Measurements from ENCODE around the gene SPEF1. TPM values are rescaled to one million over a fixed set of nuclear protein-coding genes. Genes with fewer than 3 reads are reported as not detected.

Gene SPEF1
- total and polyA plus RNA-seq, 2 of the 4 experiments (the other 2 are of a cell fraction) = 0.15 TPM; not detected in 1

GRCh38 chr20:3728354-3728753, 52.9 kb downstream of the SPEF1 start:
- no peak overlapping the region for H3K27ac ChIP-seq (ENCODE audit: insufficient read depth, low read length)
- no peaks in the 10 kb centered on the region for H4K20me1 ChIP-seq (ENCODE audit: insufficient read depth, low read length)
- no peak overlapping the region for H4K5ac ChIP-seq (ENCODE audit: low read depth, low read length)
- no peak overlapping the region for H3K4me2 ChIP-seq (ENCODE audit: low read depth, low read length)
- no TSS peak for BruUV-seq (replicated peaks)
- peaks cover 64% of the 10 kb centered on the region for H3K27me3 ChIP-seq (ENCODE audit: control insufficient read depth, insufficient read depth, low read length)
- no peak overlapping the region for H3K56ac ChIP-seq (ENCODE audit: extremely low read depth, insufficient read depth, low read length)
- H2BK20ac ChIP-seq (ENCODE audit: low read depth, low read length) = no peak overlapping the region
- H2AFZ ChIP-seq (replicated peaks; ENCODE audit: low read length, poor library complexity) = no peak overlapping the region
- in situ Hi-C loops (cut with MboI; ENCODE audit: low sequenced_read_pairs) (no loop called here), intact Hi-C loops (cut with micrococcal nuclease) (no loop called here), dilution Hi-C loops (cut with HindIII; ENCODE audit: low sequenced_read_pairs, unreplicated experiment) (no loop called here)
- H3K14ac ChIP-seq (replicated peaks; ENCODE audit: low read depth, low read length) = no peak overlapping the region
- ChIA-PET CTCF (interaction anchor here (1.6 kb wide), 1 partner anchor 18 kb away, joined by 4 read pairs; no protein-coding TSS in a partner anchor), POLR2A (ENCODE audit: unreplicated experiment) (no interaction called here)
- ATAC-seq (ENCODE audit: low read depth) (no peak), DNase-seq (no peak)
- H3K9ac ChIP-seq (ENCODE audit: low read depth, low read length) = no peak overlapping the region
- H2BK5ac ChIP-seq (ENCODE audit: low read depth, low read length, poor library complexity, severe bottlenecking) = no peak overlapping the region
- H2AK9ac ChIP-seq (replicated peaks; ENCODE audit: low read depth, low read length, poor library complexity) = no peak overlapping the region
- H3K4ac ChIP-seq (ENCODE audit: low read depth, low read length) = no peak overlapping the region
- WGBS, 2 experiments (ENCODE audit: extremely low coverage in 2 of 2, insufficient read length in 1 of 2) = 70% methylated on average over 2 of the region's 5 CpGs; no CpG with 5 or more reads in 1 of the 2 experiments
- no peaks in the 10 kb centered on the region for H3K79me1 ChIP-seq (ENCODE audit: low read depth in 1 of 2, low read length in 2 of 2)
- H3K9me1 ChIP-seq (ENCODE audit: insufficient read depth, low read length) = no peaks in the 10 kb centered on the region; the same call in 1 of the 2 replicates
- no peaks in the 10 kb centered on the region for H3K9me3 ChIP-seq (ENCODE audit: control insufficient read depth, insufficient read depth, low read length)
- H2AK5ac ChIP-seq (ENCODE audit: low read depth, low read length) = no peak overlapping the region
- H4K91ac ChIP-seq (ENCODE audit: insufficient read depth, low read depth, low read length) = no peak overlapping the region
- TF ChIP-seq NFE2L2 (IDR thresholded peaks at IDR 0.05; ENCODE audit: low read depth, low read length) (no peak), SMC3 (IDR thresholded peaks at IDR 0.05; ENCODE audit: low read depth, low read length) (no peak), CEBPB (IDR thresholded peaks at IDR 0.05; ENCODE audit: low read depth, low read length) (no peak), RFX5 (IDR thresholded peaks at IDR 0.05; ENCODE audit: low read depth, low read length) (no peak), FOS (IDR thresholded peaks at IDR 0.05; ENCODE audit: low read depth, low read length) (no peak), USF2 (IDR thresholded peaks at IDR 0.05; ENCODE audit: low read depth, low read length) (no peak)
- no peak overlapping the region for H2BK120ac ChIP-seq (ENCODE audit: low read depth, low read length)
- no peaks in the 10 kb centered on the region for H3K4me1 ChIP-seq (ENCODE audit: control insufficient read depth, insufficient read depth, low read length)
- H3K18ac ChIP-seq (ENCODE audit: low read depth, low read length) = no peak overlapping the region
- H3K23ac ChIP-seq (ENCODE audit: low read depth, low read length) = no peak overlapping the region
- no peaks in the 10 kb centered on the region for H3K36me3 ChIP-seq (ENCODE audit: control insufficient read depth, insufficient read depth, low read length)
- no peak overlapping the region for H3K4me3 ChIP-seq (ENCODE audit: insufficient read depth, low read depth, low read length)
- H4K8ac ChIP-seq (ENCODE audit: low read depth in 2 of 2, low read length in 2 of 2) = no peak overlapping the region
- no peak overlapping the region for H2BK15ac ChIP-seq (ENCODE audit: low read depth, low read length)

Other genes with a start within 250 kb of the SPEF1 start
- gene GFRA4, start 118.0 kb downstream of the SPEF1 start, total RNA-seq (2012; rRNA removed) = not detected in 2 replicates
- not detected in 2 replicates for gene GFRA4, start 118.0 kb downstream of the SPEF1 start, polyA plus RNA-seq (2012; rRNA removed)
- gene ADAM33, start 99.4 kb downstream of the SPEF1 start, total RNA-seq (2012; rRNA removed) = under 0.01 and 0.18 TPM in 2 replicates
- gene ADAM33, start 99.4 kb downstream of the SPEF1 start, polyA plus RNA-seq (2012; rRNA removed) = 1.6 and 1.7 TPM in 2 replicates
- gene SIGLEC1, start 68.8 kb downstream of the SPEF1 start, total RNA-seq (2012; rRNA removed) = not detected in 2 replicates
- gene SIGLEC1, start 68.8 kb downstream of the SPEF1 start, polyA plus RNA-seq (2012; rRNA removed) = not detected in 2 replicates
- not detected in 2 replicates for gene HSPA12B, start 48.8 kb downstream of the SPEF1 start, total RNA-seq (2012; rRNA removed)
- not detected in 2 replicates for gene HSPA12B, start 48.8 kb downstream of the SPEF1 start, polyA plus RNA-seq (2012; rRNA removed)
- gene ADISSP, start 13.7 kb downstream of the SPEF1 start, total RNA-seq (2012; rRNA removed) = 31.4 and 31.9 TPM in 2 replicates
- 58.2 and 65.0 TPM in 2 replicates for gene ADISSP, start 13.7 kb downstream of the SPEF1 start, polyA plus RNA-seq (2012; rRNA removed)
- 59.1 and 72.2 TPM in 2 replicates for gene CENPB, start 5.3 kb upstream of the SPEF1 start, total RNA-seq (2012; rRNA removed)
- 45.7 and 49.3 TPM in 2 replicates for gene CENPB, start 5.3 kb upstream of the SPEF1 start, polyA plus RNA-seq (2012; rRNA removed)
- 14.5 and 14.7 TPM in 2 replicates for gene CDC25B, start 14.9 kb upstream of the SPEF1 start, total RNA-seq (2012; rRNA removed)
- gene CDC25B, start 14.9 kb upstream of the SPEF1 start, polyA plus RNA-seq (2012; rRNA removed) = 50.5 and 59.8 TPM in 2 replicates
- 11.4 and 11.7 TPM in 2 replicates for gene AP5S1, start 39.1 kb upstream of the SPEF1 start, total RNA-seq (2012; rRNA removed)
- gene AP5S1, start 39.1 kb upstream of the SPEF1 start, polyA plus RNA-seq (2012; rRNA removed) = 10.1 and 12.5 TPM in 2 replicates
- 10.3 and 10.4 TPM in 2 replicates for gene MAVS, start 65.4 kb upstream of the SPEF1 start, total RNA-seq (2012; rRNA removed)
- gene MAVS, start 65.4 kb upstream of the SPEF1 start, polyA plus RNA-seq (2012; rRNA removed) = 15.5 and 15.6 TPM in 2 replicates
- gene PANK2, start 107.9 kb upstream of the SPEF1 start, total RNA-seq (2012; rRNA removed) = 28.1 and 47.8 TPM in 2 replicates
- 15.8 and 17.7 TPM in 2 replicates for gene PANK2, start 107.9 kb upstream of the SPEF1 start, polyA plus RNA-seq (2012; rRNA removed)
- 11.3 and 12.5 TPM in 2 replicates for gene RNF24, start 234.1 kb upstream of the SPEF1 start, total RNA-seq (2012; rRNA removed)
- gene RNF24, start 234.1 kb upstream of the SPEF1 start, polyA plus RNA-seq (2012; rRNA removed) = 9.1 and 11.3 TPM in 2 replicates

Measured in IMR-90 (cell line).